HepG2 (cell line): ENCODE data around the gene VPS4B. TPM values are rescaled to one million over a fixed set of nuclear protein-coding genes. Genes with fewer than 3 reads are reported as not detected.
A peak's percentile ranks its signal among the peaks of the same experiment; 100 is the strongest.

Experiments
- ARID4A ChIP-seq: sonication (generic); formaldehyde crosslinking; IDR thresholded peaks from 2 replicates; pipeline ENCODE4 v1.5.0; 2020; ENCODE audit warnings: mild to moderate bottlenecking, missing genetic modification reagents, borderline replicate concordance
- ATF6 ChIP-seq: sonication (generic); formaldehyde crosslinking; conservative IDR thresholded peaks from 2 replicates; pipeline ENCODE4 v1.4.0; 2020; ENCODE audit warnings: missing genetic modification reagents
- GFI1 ChIP-seq: sonication (generic); formaldehyde crosslinking; IDR thresholded peaks from 2 replicates; pipeline ENCODE4 v1.5.0; 2020; ENCODE audit warnings: missing genetic modification reagents, mild to moderate bottlenecking, borderline replicate concordance
- PHF8 ChIP-seq: sonication (generic); formaldehyde crosslinking; IDR thresholded peaks from 2 replicates; pipeline ENCODE4 v1.5.0; 2020; ENCODE audit warnings: missing genetic modification reagents
- SIX4 ChIP-seq: sonication (generic); formaldehyde crosslinking; IDR thresholded peaks from 2 replicates; pipeline ENCODE4 v1.4.0; 2020; ENCODE audit warnings: missing genetic modification reagents
- ZBTB43 ChIP-seq: sonication (generic); formaldehyde crosslinking; conservative IDR thresholded peaks from 2 replicates; pipeline ENCODE4 v1.4.0; 2020; ENCODE audit warnings: missing genetic modification reagents
- ZBTB49 ChIP-seq: sonication (generic); formaldehyde crosslinking; IDR thresholded peaks from 2 replicates; pipeline ENCODE4 v1.4.0; 2020; ENCODE audit warnings: missing genetic modification reagents, borderline replicate concordance
- ZNF546 ChIP-seq: sonication (generic); formaldehyde crosslinking; conservative IDR thresholded peaks from 2 replicates; pipeline ENCODE4 v1.8.1; 2023; ENCODE audit warnings: mild to moderate bottlenecking, missing genetic modification reagents
- ZNF597 ChIP-seq: sonication (generic); formaldehyde crosslinking; IDR thresholded peaks from 2 replicates; pipeline ENCODE4 v1.5.0; 2020; ENCODE audit warnings: missing genetic modification reagents
- ZNF619 ChIP-seq: sonication (generic); formaldehyde crosslinking; IDR thresholded peaks from 2 replicates; pipeline ENCODE4 v1.4.0; 2020; ENCODE audit warnings: mild to moderate bottlenecking, missing genetic modification reagents
- ZNF687 ChIP-seq: sonication (generic); formaldehyde crosslinking; IDR thresholded peaks from 2 replicates; pipeline ENCODE4 v1.5.1; 2020; ENCODE audit warnings: mild to moderate bottlenecking, missing genetic modification reagents, moderate library complexity
- polyA plus RNA-seq, 8 experiments: library from polyadenylated mRNA; depleted of rRNA in 3 of 8; stranded (reverse) in 7 of 8; unstranded in 1 of 8; fragments of >200 nt; fragmentation: Illumina TruSeq in 4 of 8; extraction: Trizol in 4 of 8; gene quantifications; 2 replicates each; pipeline versions ENCODE4 v1.2.1 to v1.2.3, GENCODE V29; 2011 to 2016; ENCODE audit warnings: low read depth in 4 of 8, missing spikeins in 1 of 8, mixed read lengths in 1 of 8; ENCODE audit not compliant: insufficient read depth in 1 of 8
- total RNA-seq, 5 experiments: library from RNA; depleted of rRNA; stranded (reverse); fragments of >200 nt; fragmentation: Illumina TruSeq; extraction: Trizol; gene quantifications; 2 replicates each; pipeline ENCODE4 v1.2.3, GENCODE V29; 2016; ENCODE audit warnings: low read depth in 1 of 5

The VPS4B gene
- total and polyA plus RNA-seq, 2 of the 13 experiments (the other 11 are each of a cell fraction or from before 2014, with no cell fraction given): 12.8 to 25.9 TPM

- TF ChIP-seq ARID4A (CRISPR knock-in tag) (peak; percentile 96), ZNF546 (CRISPR knock-in tag) (no peak), ZNF619 (CRISPR knock-in tag) (0 out of 2 replicates have a peak, but pooled peaks have one; percentile 64), ATF6 (CRISPR knock-in tag) (no peak), PHF8 (peak; percentile 94), ZBTB49 (CRISPR knock-in tag) (no peak), ZNF687 (CRISPR knock-in tag) (peak; percentile 85), GFI1 (CRISPR knock-in tag) (no peak; the same call in 1 of the 2 replicates), ZNF597 (CRISPR knock-in tag) (no peak), ZBTB43 (0 out of 2 replicates have a peak, but pooled peaks have one; percentile 68), SIX4 (CRISPR knock-in tag) (no peak)
These were observed at the start of gene VPS4B (continued) for GRCh38 chr18:63422087-63422863.
